HUES64 (cell line): ENCODE results near the gene TNFRSF8.

Experiments
- H3K27ac ChIP-seq: 2 replicates; pipeline ENCODE4 v1.7.0; 2013; ENCODE audit warnings: low read depth, low read length, inconsistent platforms
- H3K27me3 ChIP-seq: 2 replicates; pipeline ENCODE4 v1.6.1; 2013; ENCODE audit warnings: mild to moderate bottlenecking, low read length; ENCODE audit not compliant: insufficient read depth
- H3K36me3 ChIP-seq: 2 replicates; pipeline ENCODE4 v1.6.1; 2013; ENCODE audit warnings: mild to moderate bottlenecking, low read length; ENCODE audit not compliant: insufficient read depth
- H3K4me1 ChIP-seq: 2 replicates; pipeline ENCODE4 v1.6.1; 2013; ENCODE audit warnings: mild to moderate bottlenecking, low read length, moderate library complexity; ENCODE audit not compliant: insufficient read depth
- H3K4me3 ChIP-seq: 2 replicates; pipeline ENCODE4 v1.5.1; 2013; ENCODE audit warnings: mild to moderate bottlenecking, low read length, moderate library complexity
- H3K9ac ChIP-seq: 2 replicates; pipeline ENCODE4 v1.6.1; 2013; ENCODE audit warnings: mild to moderate bottlenecking, low read depth, low read length
- H3K9me3 ChIP-seq: 2 replicates; pipeline ENCODE4 v1.6.1; 2013; ENCODE audit warnings: low read depth, low read length; ENCODE audit not compliant: insufficient read depth
- WGBS: fragments of 150-250, 120-280 bp; methylation state at CpG from one replicate; pipeline ENCODE4 v1.1.7; 2013; ENCODE audit warnings: missing lambda C conversion rate; 5-methylcytosine and 5-hydroxymethylcytosine counted together

Gene TNFRSF8

GRCh38 chr1:12147201-12147701 lies 84.1 kb downstream of the TNFRSF8 start:
- no peaks in the 10 kb centered on the region for H3K9me3 ChIP-seq
- H3K9ac ChIP-seq = no peak overlapping the region
- H3K36me3 ChIP-seq = no peaks in the 10 kb centered on the region
- no peak overlapping the region for H3K4me3 ChIP-seq
- WGBS = 82% methylated on average over 8 of the region's 8 CpGs
- H3K4me1 ChIP-seq = no peaks in the 10 kb centered on the region
- no peak overlapping the region for H3K27ac ChIP-seq
- no peaks in the 10 kb centered on the region for H3K27me3 ChIP-seq

GRCh38 chr1:12148160-12148957 lies 85.3 kb downstream of the TNFRSF8 start:
- Histone ChIP-seq H3K36me3 (no peaks in the 10 kb centered on the region), H3K9ac (no peak overlapping the region), H3K4me3 (no peak overlapping the region), H3K27ac (no peak overlapping the region), H3K27me3 (no peaks in the 10 kb centered on the region), H3K4me1 (no peaks in the 10 kb centered on the region), H3K9me3 (no peaks in the 10 kb centered on the region)
- WGBS = 90% methylated on average over 8 of the region's 8 CpGs

- Histone ChIP-seq H3K27ac (no peak overlapping the region), H3K9ac (no peak overlapping the region), H3K4me3 (no peak overlapping the region), H3K9me3 (no peaks in the 10 kb centered on the region), H3K36me3 (no peaks in the 10 kb centered on the region), H3K4me1 (no peaks in the 10 kb centered on the region), H3K27me3 (no peaks in the 10 kb centered on the region)
- 96% methylated on average over 5 of the region's 5 CpGs for WGBS
These were observed 86.1 kb downstream of the TNFRSF8 start for GRCh38 chr1:12148958-12149790.

GRCh38 chr1:12149791-12150175 lies 86.7 kb downstream of the TNFRSF8 start:
- Histone ChIP-seq H3K4me1 (no peaks in the 10 kb centered on the region), H3K9me3 (no peaks in the 10 kb centered on the region), H3K9ac (no peak overlapping the region), H3K27ac (no peak overlapping the region), H3K27me3 (no peaks in the 10 kb centered on the region), H3K4me3 (no peak overlapping the region), H3K36me3 (no peaks in the 10 kb centered on the region)
- WGBS = 92% methylated on average over 6 of the region's 6 CpGs

- no peaks in the 10 kb centered on the region for H3K27me3 ChIP-seq
- H3K4me1 ChIP-seq = no peaks in the 10 kb centered on the region
- no peaks in the 10 kb centered on the region for H3K36me3 ChIP-seq
- no peak overlapping the region for H3K9ac ChIP-seq
- no peak overlapping the region for H3K4me3 ChIP-seq
- no peak overlapping the region for H3K27ac ChIP-seq
- 90% methylated on average over 9 of the region's 9 CpGs for WGBS
- no peaks in the 10 kb centered on the region for H3K9me3 ChIP-seq
These were observed 87.5 kb downstream of the TNFRSF8 start for GRCh38 chr1:12150456-12151200.

- Histone ChIP-seq H3K36me3 (no peaks in the 10 kb centered on the region), H3K27ac (no peak overlapping the region), H3K9me3 (no peaks in the 10 kb centered on the region), H3K27me3 (no peaks in the 10 kb centered on the region), H3K4me3 (no peak overlapping the region), H3K4me1 (no peaks in the 10 kb centered on the region), H3K9ac (no peak overlapping the region)
- 94% methylated on average over 2 of the region's 2 CpGs for WGBS
These were observed 88.4 kb downstream of the TNFRSF8 start for GRCh38 chr1:12151465-12151864.

GRCh38 chr1:12152113-12152891 lies 89.2 kb downstream of the TNFRSF8 start:
- Histone ChIP-seq H3K4me3 (no peak overlapping the region), H3K9ac (no peak overlapping the region)

GRCh38 chr1:12153181-12153785 lies 90.2 kb downstream of the TNFRSF8 start:
- WGBS = 84% methylated on average over 13 of the region's 13 CpGs
- no peak overlapping the region for H3K9ac ChIP-seq
- no peaks in the 10 kb centered on the region for H3K9me3 ChIP-seq
- no peak overlapping the region for H3K27ac ChIP-seq
- peaks cover 9% of the 10 kb centered on the region for H3K4me1 ChIP-seq
- H3K4me3 ChIP-seq = no peak overlapping the region
- no peaks in the 10 kb centered on the region for H3K36me3 ChIP-seq
- H3K27me3 ChIP-seq = no peaks in the 10 kb centered on the region

More at GRCh38 chr1:12152113-12152891, 89.2 kb downstream of the TNFRSF8 start:
- H3K27ac ChIP-seq = no peak overlapping the region
- H3K4me1 ChIP-seq = 0 out of 2 replicates have a peak, but pooled peaks cover under 1% of the 10 kb centered on the region
- no peaks in the 10 kb centered on the region for H3K27me3 ChIP-seq
- H3K36me3 ChIP-seq = no peaks in the 10 kb centered on the region
- 84% methylated on average over 7 of the region's 7 CpGs for WGBS
- H3K9me3 ChIP-seq = no peaks in the 10 kb centered on the region

GRCh38 chr1:12155328-12155727 lies 92.2 kb downstream of the TNFRSF8 start:
- peaks cover 16% of the 10 kb centered on the region for H3K4me1 ChIP-seq
- H3K9me3 ChIP-seq = no peaks in the 10 kb centered on the region
- H3K27ac ChIP-seq = no peak overlapping the region
- 100% methylated on average over 1 of the region's 2 CpGs for WGBS
- H3K27me3 ChIP-seq = 0 out of 2 replicates have a peak, but pooled peaks cover 3% of the 10 kb centered on the region
- H3K4me3 ChIP-seq = no peak overlapping the region
- H3K36me3 ChIP-seq = no peaks in the 10 kb centered on the region
- H3K9ac ChIP-seq = no peak overlapping the region
